ENCODE measurements around the gene CAMK4.

- TF ChIP-seq CTCF (IDR thresholded peaks at IDR 0.05 in 2 of 3, conservative IDR thresholded peaks at IDR 0.05 in 1 of 3; ENCODE audit: borderline replicate concordance in 1 of 3, insufficient read depth in 1 of 3, low read depth in 2 of 3, low read length in 2 of 3) (no peak), MAX (IDR thresholded peaks at IDR 0.05) (no peak), ZFX (IDR thresholded peaks at IDR 0.05) (no peak), REST (IDR thresholded peaks at IDR 0.05; ENCODE audit: low read depth) (no peak), EGR1 (IDR thresholded peaks at IDR 0.05; ENCODE audit: low read depth) (no peak), ZNF274 (IDR thresholded peaks at IDR 0.05; ENCODE audit: low read depth, low read length) (no peak), YY1 (IDR thresholded peaks at IDR 0.05; ENCODE audit: extremely low read depth, insufficient replicate concordance, low read depth, low read length) (no peak), EZH2 (IDR thresholded peaks at IDR 0.05) (no peak), TCF7L2 (IDR thresholded peaks at IDR 0.05; ENCODE audit: borderline replicate concordance, extremely low read depth, insufficient read depth, insufficient read length) (no peak), POLR2A (IDR thresholded peaks at IDR 0.05; ENCODE audit: borderline replicate concordance, extremely low read depth, insufficient read depth, insufficient read length) (no peak), FOSL1 (IDR thresholded peaks at IDR 0.05; ENCODE audit: low read depth) (no peak), ZBTB33 (IDR thresholded peaks at IDR 0.05; ENCODE audit: extremely low read depth, insufficient replicate concordance, low read length) (no peak)
Measured at GRCh38 chr5:111425205-111425604, 201.0 kb downstream of the CAMK4 start.

Measured in HCT116 (cell line).